Measurements from ENCODE around the gene DLEC1.

The DLEC1 gene

GRCh38 chr3:38114875-38115644 is 76.1 kb downstream of the DLEC1 start:
- TF ChIP-seq RARB (CRISPR knock-in tag; IDR thresholded peaks at IDR 0.05), result no peak
- no peak for TF ChIP-seq ISL1 (CRISPR knock-in tag; IDR thresholded peaks at IDR 0.05)
- no peak for TF ChIP-seq ZNF70 (CRISPR knock-in tag; IDR thresholded peaks at IDR 0.05)
- no peak for TF ChIP-seq ZFP30 (CRISPR knock-in tag; IDR thresholded peaks at IDR 0.05)
- no peak for TF ChIP-seq TOX (CRISPR knock-in tag; IDR thresholded peaks at IDR 0.05; ENCODE audit: borderline replicate concordance)
- TF ChIP-seq PPARA (CRISPR knock-in tag; IDR thresholded peaks at IDR 0.05; ENCODE audit: borderline replicate concordance), result no peak
- no peak for TF ChIP-seq CSRNP3 (CRISPR knock-in tag; IDR thresholded peaks at IDR 0.05)
- TF ChIP-seq TSHZ2 (CRISPR knock-in tag; IDR thresholded peaks at IDR 0.05), result no peak
- TF ChIP-seq ESRRG (CRISPR knock-in tag; IDR thresholded peaks at IDR 0.05), result no peak
- no peak for TF ChIP-seq ZC3H10 (CRISPR knock-in tag; IDR thresholded peaks at IDR 0.05)
- no peak for TF ChIP-seq ZNF565 (CRISPR knock-in tag; conservative IDR thresholded peaks at IDR 0.05; ENCODE audit: low read depth)
- ATAC-seq, result no peak

DNA sequence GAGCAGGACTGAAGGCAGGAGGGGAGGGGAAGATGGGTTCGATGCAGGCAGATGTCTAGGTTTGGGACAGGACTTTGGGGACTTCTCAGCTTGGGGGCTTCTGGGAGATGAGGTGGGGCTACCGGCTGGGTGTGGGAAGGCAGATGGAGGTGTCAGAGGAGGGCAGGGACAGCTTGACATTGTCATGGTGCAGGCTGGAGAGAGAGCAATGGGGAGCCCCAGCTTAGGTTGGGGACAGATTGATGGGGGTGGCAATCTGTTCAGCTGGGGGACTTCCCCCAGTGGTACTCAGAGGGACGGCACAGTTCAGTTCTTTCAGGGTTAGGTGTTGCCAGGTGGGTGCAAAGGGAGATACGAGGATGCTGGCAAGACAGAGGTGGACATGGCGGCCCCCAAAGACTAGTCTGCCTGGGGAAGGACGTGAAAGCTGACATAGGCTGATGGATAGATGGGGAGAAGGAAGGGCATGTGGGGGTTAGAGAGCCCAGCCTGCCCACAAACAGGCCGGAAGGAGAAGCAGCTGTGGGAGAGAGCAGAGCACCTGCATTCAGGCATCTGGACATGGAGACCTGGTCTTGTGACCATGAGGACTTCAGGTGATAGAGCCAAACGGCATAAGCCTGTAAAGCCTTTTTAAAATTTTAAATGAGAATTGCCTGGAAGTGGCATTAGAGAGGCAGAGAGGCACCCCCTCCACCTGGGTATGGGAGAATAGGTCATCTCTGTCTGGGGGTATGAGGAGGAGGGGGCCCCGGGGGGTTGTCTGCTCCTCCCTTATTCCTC is 76.8 kb downstream of the DLEC1 start:
- ATAC-seq, result no peak
- TF ChIP-seq CSDC2 (CRISPR knock-in tag; IDR thresholded peaks at IDR 0.05) (no peak), BACH2 (CRISPR knock-in tag; IDR thresholded peaks at IDR 0.05; ENCODE audit: borderline replicate concordance) (no peak), PATZ1 (CRISPR knock-in tag; IDR thresholded peaks at IDR 0.05; ENCODE audit: borderline replicate concordance) (no peak), ISL1 (CRISPR knock-in tag; IDR thresholded peaks at IDR 0.05) (no peak), PPARA (CRISPR knock-in tag; IDR thresholded peaks at IDR 0.05; ENCODE audit: borderline replicate concordance) (no peak), ZNF565 (CRISPR knock-in tag; conservative IDR thresholded peaks at IDR 0.05; ENCODE audit: low read depth) (no peak), ESRRG (CRISPR knock-in tag; IDR thresholded peaks at IDR 0.05) (no peak), ZC3H10 (CRISPR knock-in tag; IDR thresholded peaks at IDR 0.05) (no peak), ARNTL (CRISPR knock-in tag; IDR thresholded peaks at IDR 0.05; ENCODE audit: borderline replicate concordance, low read depth) (no peak), CSRNP3 (CRISPR knock-in tag; IDR thresholded peaks at IDR 0.05) (no peak), GLIS3 (CRISPR knock-in tag; IDR thresholded peaks at IDR 0.05) (no peak), ZFP30 (CRISPR knock-in tag; IDR thresholded peaks at IDR 0.05) (no peak), TSHZ2 (CRISPR knock-in tag; IDR thresholded peaks at IDR 0.05) (no peak), ZNF70 (CRISPR knock-in tag; IDR thresholded peaks at IDR 0.05) (no peak), OSR1 (CRISPR knock-in tag; IDR thresholded peaks at IDR 0.05) (no peak), SNAI2 (CRISPR knock-in tag; IDR thresholded peaks at IDR 0.05) (no peak), RARB (CRISPR knock-in tag; IDR thresholded peaks at IDR 0.05) (no peak), TOX (CRISPR knock-in tag; IDR thresholded peaks at IDR 0.05; ENCODE audit: borderline replicate concordance) (no peak)
- TF ChIP-seq, protein P1, sequence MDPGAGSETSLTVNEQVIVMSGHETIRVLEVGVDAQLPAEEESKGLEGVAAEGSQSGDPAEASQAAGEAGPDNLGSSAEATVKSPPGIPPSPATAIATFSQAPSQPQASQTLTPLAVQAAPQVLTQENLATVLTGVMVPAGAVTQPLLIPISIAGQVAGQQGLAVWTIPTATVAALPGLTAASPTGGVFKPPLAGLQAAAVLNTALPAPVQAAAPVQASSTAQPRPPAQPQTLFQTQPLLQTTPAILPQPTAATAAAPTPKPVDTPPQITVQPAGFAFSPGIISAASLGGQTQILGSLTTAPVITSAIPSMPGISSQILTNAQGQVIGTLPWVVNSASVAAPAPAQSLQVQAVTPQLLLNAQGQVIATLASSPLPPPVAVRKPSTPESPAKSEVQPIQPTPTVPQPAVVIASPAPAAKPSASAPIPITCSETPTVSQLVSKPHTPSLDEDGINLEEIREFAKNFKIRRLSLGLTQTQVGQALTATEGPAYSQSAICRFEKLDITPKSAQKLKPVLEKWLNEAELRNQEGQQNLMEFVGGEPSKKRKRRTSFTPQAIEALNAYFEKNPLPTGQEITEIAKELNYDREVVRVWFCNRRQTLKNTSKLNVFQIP (CRISPR knock-in tag; IDR thresholded peaks at IDR 0.05; ENCODE audit: borderline replicate concordance, low read depth), result no peak
- TF ChIP-seq, protein P2, sequence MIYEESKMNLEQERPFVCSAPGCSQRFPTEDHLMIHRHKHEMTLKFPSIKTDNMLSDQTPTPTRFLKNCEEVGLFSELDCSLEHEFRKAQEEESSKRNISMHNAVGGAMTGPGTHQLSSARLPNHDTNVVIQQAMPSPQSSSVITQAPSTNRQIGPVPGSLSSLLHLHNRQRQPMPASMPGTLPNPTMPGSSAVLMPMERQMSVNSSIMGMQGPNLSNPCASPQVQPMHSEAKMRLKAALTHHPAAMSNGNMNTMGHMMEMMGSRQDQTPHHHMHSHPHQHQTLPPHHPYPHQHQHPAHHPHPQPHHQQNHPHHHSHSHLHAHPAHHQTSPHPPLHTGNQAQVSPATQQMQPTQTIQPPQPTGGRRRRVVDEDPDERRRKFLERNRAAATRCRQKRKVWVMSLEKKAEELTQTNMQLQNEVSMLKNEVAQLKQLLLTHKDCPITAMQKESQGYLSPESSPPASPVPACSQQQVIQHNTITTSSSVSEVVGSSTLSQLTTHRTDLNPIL (CRISPR knock-in tag; IDR thresholded peaks at IDR 0.05; ENCODE audit: low read depth), result no peak

All from SK-N-SH treated with all-trans-retinoic acid at 6 μM for 48 hours (cell line).